Upper lobe of left lung (tissue), 6 donors: ENCODE measurements around the gene EYS. TPM values are rescaled to one million over a fixed set of nuclear protein-coding genes. Genes with fewer than 3 reads are reported as not detected.

Experiments
- ATAC-seq, 2 donors: fragments of 200-7000 bp; cut with Tn5 transposase; one replicate each; pipeline ENCODE4 v1.9.1; 2022; ENCODE audit warnings: mild to moderate bottlenecking in 2 of 2, moderate library complexity in 2 of 2; ENCODE audit not compliant: low FRiP score in 2 of 2
- DNase-seq, 2 donors: peaks; one replicate each; pipeline ENCODE4 v3.0.0-alpha.2; 2019 to 2020
- H3K27ac ChIP-seq, 4 donors: fragments of 200-600 bp; sonication (generic); one replicate each; pipeline ENCODE4 v1.5.1; 2016 to 2019
- H3K27me3 ChIP-seq, 4 donors: fragments of 200-600 bp; sonication (generic); one replicate each; pipeline ENCODE4 v1.5.1; 2017 to 2019
- H3K36me3 ChIP-seq, 4 donors: fragments of 200-600 bp; sonication (generic); one replicate each; pipeline ENCODE4 v1.5.1; 2016 to 2019
- H3K4me1 ChIP-seq, 4 donors: fragments of 200-600 bp; sonication (generic); one replicate each; pipeline ENCODE4 v1.5.1; 2018 to 2019
- H3K4me3 ChIP-seq, 4 donors: fragments of 200-600 bp; sonication (generic); one replicate each; pipeline ENCODE4 v1.5.1; 2017 to 2019; ENCODE audit warnings: mild to moderate bottlenecking in 2 of 4, moderate library complexity in 1 of 4
- H3K9me3 ChIP-seq, 4 donors: fragments of 200-600 bp; sonication (generic); one replicate each; pipeline ENCODE4 v1.5.1; 2018 to 2019
- EP300 ChIP-seq, 4 donors: sonication (generic); formaldehyde crosslinking; IDR thresholded peaks; one replicate each; pipeline ENCODE4 v1.5.1; 2017; ENCODE audit warnings: antibody characterized with exemption in 4 of 4, control low read depth in 2 of 4
- POLR2A ChIP-seq, 4 donors: fragments of 450-650 bp; IDR thresholded peaks; one replicate each; pipeline ENCODE4 v1.5.1; 2016 to 2017; ENCODE audit warnings: antibody characterized with exemption in 4 of 4, mild to moderate bottlenecking in 2 of 4
- POLR2AphosphoS5 ChIP-seq, 2 donors: sonication (generic); formaldehyde crosslinking; IDR thresholded peaks; one replicate each; pipeline ENCODE4 v1.5.1; 2017; ENCODE audit warnings: antibody characterized with exemption in 2 of 2
- WGBS, 2 donors: methylation state at CpG; one replicate each; pipeline ENCODE4 v1.1.5; 2017 to 2018; 5-methylcytosine and 5-hydroxymethylcytosine counted together
- total RNA-seq, 6 donors: library from RNA; depleted of rRNA in 4 of 6; stranded (reverse); fragments of >200 nt in 4 of 6; gene quantifications; one replicate each; pipeline versions ENCODE4 v1.1.0 to v1.2.1, GENCODE V29; 2016 to 2021
- TF ChIP-seq, protein P1 (sequence below), 6 experiments: fragments of 450-650 bp in 4 of 6; fragments of 200-600 bp in 2 of 6; sonication (generic) in 2 of 6; IDR thresholded peaks; one replicate each; pipeline ENCODE4 v1.5.1; 2016 to 2019; ENCODE audit warnings: antibody characterized with exemption in 6 of 6
- donor health status: DM: no; HTN: no; CAD: no; lungs with moderate emphysema.
- donor health status: DM: no; HTN: yes; CAD: no; lungs with severe emphysema.

The EYS gene
- total RNA-seq, 6 donors from 2014 or later, result under 0.01 to 0.46 (median 0.28) TPM; not detected in 2

DNA sequence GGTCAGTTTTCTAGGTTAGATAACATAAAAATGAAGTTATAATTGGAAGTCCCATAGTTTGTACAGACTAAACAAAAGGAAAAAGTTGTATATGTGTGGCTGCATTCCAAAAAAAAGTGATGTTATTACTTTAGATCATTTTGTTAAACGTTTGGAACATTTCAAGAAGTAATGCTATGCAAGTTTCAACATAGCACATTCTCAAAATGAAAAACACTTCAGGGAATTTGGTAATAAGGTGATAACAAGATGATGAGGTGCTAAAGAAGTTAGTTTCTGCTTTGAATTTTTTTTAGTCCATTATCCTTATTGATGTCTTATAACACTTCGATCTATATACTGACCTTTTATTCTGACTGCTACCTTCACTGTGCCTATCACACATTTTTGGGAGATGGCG is 1820.7 kb downstream of the EYS start:
- TF ChIP-seq EP300 (IDR thresholded peaks at IDR 0.05) (no peak), POLR2AphosphoS5 (IDR thresholded peaks at IDR 0.05) (no peak), POLR2A (IDR thresholded peaks at IDR 0.05) (no peak)
- TF ChIP-seq, protein P1, sequence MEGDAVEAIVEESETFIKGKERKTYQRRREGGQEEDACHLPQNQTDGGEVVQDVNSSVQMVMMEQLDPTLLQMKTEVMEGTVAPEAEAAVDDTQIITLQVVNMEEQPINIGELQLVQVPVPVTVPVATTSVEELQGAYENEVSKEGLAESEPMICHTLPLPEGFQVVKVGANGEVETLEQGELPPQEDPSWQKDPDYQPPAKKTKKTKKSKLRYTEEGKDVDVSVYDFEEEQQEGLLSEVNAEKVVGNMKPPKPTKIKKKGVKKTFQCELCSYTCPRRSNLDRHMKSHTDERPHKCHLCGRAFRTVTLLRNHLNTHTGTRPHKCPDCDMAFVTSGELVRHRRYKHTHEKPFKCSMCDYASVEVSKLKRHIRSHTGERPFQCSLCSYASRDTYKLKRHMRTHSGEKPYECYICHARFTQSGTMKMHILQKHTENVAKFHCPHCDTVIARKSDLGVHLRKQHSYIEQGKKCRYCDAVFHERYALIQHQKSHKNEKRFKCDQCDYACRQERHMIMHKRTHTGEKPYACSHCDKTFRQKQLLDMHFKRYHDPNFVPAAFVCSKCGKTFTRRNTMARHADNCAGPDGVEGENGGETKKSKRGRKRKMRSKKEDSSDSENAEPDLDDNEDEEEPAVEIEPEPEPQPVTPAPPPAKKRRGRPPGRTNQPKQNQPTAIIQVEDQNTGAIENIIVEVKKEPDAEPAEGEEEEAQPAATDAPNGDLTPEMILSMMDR (IDR thresholded peaks at IDR 0.05), result no peak
- no peak overlapping the region for H3K27ac ChIP-seq
- H3K36me3 ChIP-seq, result no peaks in the 10 kb centered on the region
- no peaks in the 10 kb centered on the region for H3K9me3 ChIP-seq
- no peak for DNase-seq
- no peak overlapping the region for H3K4me3 ChIP-seq
- no peaks in the 10 kb centered on the region for H3K4me1 ChIP-seq
- 54 to 62% methylated on average over 3 of the region's 3 CpGs for WGBS, 2 donors
- ATAC-seq, result no peak
- H3K27me3 ChIP-seq, result no peaks in the 10 kb centered on the region

DNA sequence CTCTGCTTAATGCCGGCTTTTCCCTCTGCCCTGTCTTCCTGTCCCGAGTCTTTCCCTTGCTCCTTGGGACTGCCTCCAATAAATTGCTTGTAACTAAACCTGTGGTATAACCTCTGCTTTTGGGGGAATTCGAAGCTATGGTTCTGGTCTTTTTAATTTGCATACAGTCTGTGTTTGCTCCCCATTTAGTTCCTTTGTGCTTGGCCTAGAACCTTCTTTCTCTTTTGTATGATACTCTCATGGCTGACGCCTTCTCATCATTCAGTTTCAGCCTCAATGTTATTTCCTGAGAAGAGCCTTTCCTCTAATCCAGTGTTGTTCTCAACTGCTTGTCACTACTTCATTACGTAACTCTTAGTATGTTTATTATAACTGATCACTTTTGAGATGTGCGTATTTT is 1823.4 kb downstream of the EYS start:
- Histone ChIP-seq H3K27me3 (no peaks in the 10 kb centered on the region), H3K4me3 (no peak overlapping the region), H3K36me3 (no peaks in the 10 kb centered on the region), H3K27ac (no peak overlapping the region), H3K9me3 (no peaks in the 10 kb centered on the region), H3K4me1 (no peaks in the 10 kb centered on the region)
- WGBS, 2 donors, result 86 to 88% methylated on average over 6 of the region's 6 CpGs
- TF ChIP-seq POLR2AphosphoS5 (IDR thresholded peaks at IDR 0.05) (no peak), POLR2A (IDR thresholded peaks at IDR 0.05) (no peak)
- ATAC-seq (no peak), DNase-seq (no peak)

DNA sequence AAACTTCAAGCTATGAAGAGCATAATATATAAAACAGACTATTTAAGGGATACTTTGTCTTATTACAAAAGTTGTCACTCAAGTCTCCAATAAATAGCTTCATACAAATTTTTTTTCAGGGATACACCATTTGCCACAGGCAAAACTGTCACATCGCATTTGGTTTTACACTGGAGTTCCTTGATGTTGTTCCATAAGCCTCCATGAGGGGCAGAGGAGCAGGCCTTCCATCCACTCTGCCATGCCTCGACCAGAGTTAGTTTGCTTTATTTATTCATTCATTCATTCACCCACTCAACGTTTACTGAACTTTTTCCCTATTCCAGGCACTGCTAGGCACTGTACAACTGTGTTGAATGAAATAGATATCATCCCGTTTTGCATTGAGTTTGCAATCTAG is 1824.8 kb downstream of the EYS start:
- TF ChIP-seq, protein P1 (IDR thresholded peaks at IDR 0.05), result no peak
- TF ChIP-seq EP300 (IDR thresholded peaks at IDR 0.05) (no peak), POLR2A (IDR thresholded peaks at IDR 0.05) (no peak), POLR2AphosphoS5 (IDR thresholded peaks at IDR 0.05) (no peak)
- ATAC-seq, result no peak
- DNase-seq, result no peak
- H3K27ac ChIP-seq, result no peak overlapping the region
- 54 to 62% methylated on average over 4 of the region's 4 CpGs for WGBS, 2 donors
- H3K9me3 ChIP-seq, result no peaks in the 10 kb centered on the region
- H3K36me3 ChIP-seq, result no peaks in the 10 kb centered on the region
- no peak overlapping the region for H3K4me3 ChIP-seq
- H3K27me3 ChIP-seq, result no peaks in the 10 kb centered on the region
- H3K4me1 ChIP-seq, result no peaks in the 10 kb centered on the region

DNA sequence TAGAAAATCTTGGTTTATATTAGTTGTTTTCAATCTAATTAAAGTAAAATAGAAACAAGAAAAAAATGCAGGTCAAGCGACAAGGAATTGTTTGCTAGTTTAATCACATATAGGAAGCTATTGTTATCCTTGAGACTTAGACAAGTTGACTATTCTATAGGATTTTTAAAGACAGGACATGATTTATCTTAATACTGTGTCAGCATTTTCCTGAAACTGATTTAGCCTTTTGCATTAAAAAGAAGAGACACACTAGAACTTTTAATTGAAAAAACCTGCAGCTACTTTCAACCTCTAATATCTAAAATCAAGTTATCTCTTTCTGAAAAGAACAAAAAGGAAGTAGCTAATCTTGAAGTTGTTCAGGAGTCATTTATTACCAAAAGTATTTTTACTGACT is 1825.2 kb downstream of the EYS start:
- H3K4me1 ChIP-seq, result no peaks in the 10 kb centered on the region

DNA sequence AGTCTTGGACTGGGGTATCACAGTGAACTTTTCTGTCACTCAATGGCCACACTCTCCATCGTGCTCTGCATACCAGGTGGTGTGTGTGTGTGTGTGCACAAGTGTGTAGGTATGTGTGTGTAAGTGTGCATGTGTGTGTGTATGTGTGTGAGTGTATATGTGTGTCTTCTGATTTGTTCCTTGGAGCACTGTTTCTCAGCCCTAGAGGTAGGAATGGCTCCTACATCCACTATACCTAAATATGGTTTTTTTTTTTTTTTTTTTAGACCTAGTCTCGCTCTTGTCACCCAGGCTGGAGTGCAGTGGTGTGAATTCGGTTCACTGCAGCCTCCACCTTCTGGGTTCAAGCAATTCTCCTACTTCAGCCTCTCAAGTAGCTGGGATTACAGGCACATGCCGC is 1834.8 kb downstream of the EYS start:
- peak in 1 of 2 donors; percentile 43 for ATAC-seq
- no peaks in the 10 kb centered on the region for H3K27me3 ChIP-seq
- WGBS, 2 donors, result 85 to 94% methylated on average over 3 to 4 of the region's 4 CpGs

More for the DNA sequence above, 1825.2 kb downstream of the EYS start:
- ATAC-seq, result no peak
- Histone ChIP-seq H3K4me3 (no peak overlapping the region), H3K36me3 (no peaks in the 10 kb centered on the region), H3K9me3 (no peaks in the 10 kb centered on the region), H3K27me3 (no peaks in the 10 kb centered on the region), H3K27ac (no peak overlapping the region)
- WGBS, 2 donors, result 71 to 72% methylated on average over 1 of the region's 1 CpG
- TF ChIP-seq EP300 (IDR thresholded peaks at IDR 0.05), result no peak
- no peak for DNase-seq

DNA sequence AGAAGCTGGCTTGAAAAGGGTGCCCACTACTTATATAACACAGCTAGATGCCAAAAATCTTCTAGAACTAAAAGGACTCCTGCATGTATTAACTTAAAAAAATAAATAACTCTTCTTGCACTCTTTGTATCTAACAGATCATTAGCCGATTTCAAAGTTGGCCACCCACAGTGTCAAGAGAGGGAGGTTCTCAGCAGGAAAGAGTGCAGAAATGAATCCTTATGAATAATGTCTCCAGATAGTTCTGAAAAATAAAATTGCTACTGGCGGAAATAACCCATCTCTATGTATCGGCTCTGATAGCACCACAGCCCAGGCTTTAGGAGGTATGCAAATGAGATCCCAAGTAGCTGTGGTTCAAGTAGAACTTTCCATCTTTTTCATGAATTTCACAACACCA is 1838.7 kb downstream of the EYS start:
- no peak for TF ChIP-seq POLR2A (IDR thresholded peaks at IDR 0.05)
- TF ChIP-seq, protein P1 (IDR thresholded peaks at IDR 0.05), result no peak
- TF ChIP-seq EP300 (IDR thresholded peaks at IDR 0.05), result no peak
- no peak for TF ChIP-seq POLR2AphosphoS5 (IDR thresholded peaks at IDR 0.05)
- Histone ChIP-seq H3K4me3 (no peak overlapping the region), H3K27ac (no peak overlapping the region), H3K36me3 (no peaks in the 10 kb centered on the region), H3K4me1 (no peaks in the 10 kb centered on the region), H3K27me3 (no peaks in the 10 kb centered on the region), H3K9me3 (no peaks in the 10 kb centered on the region)
- ATAC-seq, result no peak
- no peak for DNase-seq
- WGBS, 2 donors, result 70% methylated on average over 3 of the region's 3 CpGs

More for the DNA sequence above, 1834.8 kb downstream of the EYS start:
- TF ChIP-seq EP300 (IDR thresholded peaks at IDR 0.05), result no peak
- no peak for TF ChIP-seq POLR2AphosphoS5 (IDR thresholded peaks at IDR 0.05)
- TF ChIP-seq, protein P1 (IDR thresholded peaks at IDR 0.05), result no peak
- no peak for TF ChIP-seq POLR2A (IDR thresholded peaks at IDR 0.05)
- no peaks in the 10 kb centered on the region for H3K36me3 ChIP-seq
- H3K9me3 ChIP-seq, result no peaks in the 10 kb centered on the region
- no peak overlapping the region for H3K27ac ChIP-seq
- H3K4me3 ChIP-seq, result no peak overlapping the region
- no peak for DNase-seq
- H3K4me1 ChIP-seq, result no peaks in the 10 kb centered on the region
